IPS DF 4.7 (cell line): Measurements from ENCODE around the gene RERG.

Experiments
- DNase-seq: peaks from one replicate; pipeline ENCODE4 v3.0.0-alpha.2; 2013; ENCODE audit warnings: low spot score; ENCODE audit errors: extremely low read depth

RERG gene

GRCh38 chr12:15192720-15193119 lies 28.5 kb downstream of the RERG start:
- no peak for DNase-seq

DNA sequence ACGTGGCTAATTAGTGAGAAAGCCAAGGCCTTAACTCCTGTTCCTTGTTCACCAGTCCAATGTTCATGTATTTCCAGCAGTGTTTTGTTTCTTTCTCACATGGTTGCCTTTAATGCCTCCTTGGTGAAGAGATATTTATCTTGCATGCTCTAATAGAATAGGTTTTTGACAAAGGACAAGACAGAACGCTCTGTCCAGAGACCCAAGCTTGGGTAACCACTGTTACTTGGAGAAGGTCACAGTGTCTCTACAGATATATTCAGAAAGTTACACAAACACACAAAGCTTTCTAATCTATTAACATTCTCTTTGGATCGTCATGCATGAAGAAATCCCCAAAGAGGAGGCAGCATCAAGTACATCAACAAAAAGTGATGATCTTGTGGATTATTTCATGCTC lies 33.1 kb downstream of the RERG start:
- no peak for DNase-seq

DNA sequence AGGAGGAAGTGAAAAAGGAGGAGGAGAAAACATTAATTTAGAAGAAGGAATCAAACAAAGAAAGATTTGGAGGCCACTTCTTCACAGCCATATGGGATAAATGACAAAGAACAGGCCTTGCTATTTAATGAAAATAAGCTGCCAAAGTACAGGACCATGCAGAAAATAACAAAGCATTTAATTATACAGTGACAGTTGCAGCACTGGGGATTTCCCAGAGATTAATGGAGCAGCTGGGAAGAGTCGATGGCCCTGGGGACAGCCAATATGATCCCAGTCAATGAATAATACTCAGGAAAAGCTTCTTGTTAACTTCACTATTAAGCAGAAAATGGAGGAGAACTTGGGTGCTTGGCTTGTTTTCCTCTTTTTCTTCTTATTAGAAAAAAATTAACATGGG lies 34.6 kb downstream of the RERG start:
- no peak for DNase-seq

GRCh38 chr12:15184484-15184883 lies 36.7 kb downstream of the RERG start:
- DNase-seq: no peak

GRCh38 chr12:15183821-15184220 lies 37.4 kb downstream of the RERG start:
- DNase-seq: no peak

- DNase-seq: no peak
Observed at GRCh38 chr12:15181017-15181683, 40.1 kb downstream of the RERG start.

DNA sequence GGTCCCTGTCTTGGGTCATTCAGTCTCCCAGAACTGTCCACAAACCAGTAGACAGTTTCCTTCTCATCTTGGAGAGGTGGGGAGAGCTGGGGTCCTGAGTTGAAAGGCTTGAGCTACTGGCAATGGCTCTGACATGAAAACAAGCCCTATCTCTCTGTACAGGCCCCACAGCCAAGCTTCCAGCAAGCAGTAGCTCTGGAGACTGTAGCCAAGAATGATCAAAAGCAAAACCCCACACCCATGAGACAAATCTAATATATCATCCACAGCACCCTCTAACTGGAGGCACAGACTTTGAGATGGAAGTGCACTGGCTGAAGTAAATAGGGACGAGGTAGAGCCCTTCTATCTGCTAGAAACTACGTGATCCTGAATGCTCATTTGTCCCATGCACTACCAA lies 40.9 kb downstream of the RERG start:
- DNase-seq: no peak

- DNase-seq: no peak
Observed at GRCh38 chr12:15179672-15180071, 41.5 kb downstream of the RERG start.

- DNase-seq: no peak
Observed at GRCh38 chr12:15173142-15173541, 48.1 kb downstream of the RERG start.

- no peak for DNase-seq
Observed at GRCh38 chr12:15172060-15172822, 49.0 kb downstream of the RERG start.

- DNase-seq: no peak
Observed at GRCh38 chr12:15171012-15171655, 50.1 kb downstream of the RERG start.

GRCh38 chr12:15168026-15168678 lies 53.1 kb downstream of the RERG start:
- DNase-seq: no peak

GRCh38 chr12:15165012-15165659 lies 56.1 kb downstream of the RERG start:
- no peak for DNase-seq

DNA sequence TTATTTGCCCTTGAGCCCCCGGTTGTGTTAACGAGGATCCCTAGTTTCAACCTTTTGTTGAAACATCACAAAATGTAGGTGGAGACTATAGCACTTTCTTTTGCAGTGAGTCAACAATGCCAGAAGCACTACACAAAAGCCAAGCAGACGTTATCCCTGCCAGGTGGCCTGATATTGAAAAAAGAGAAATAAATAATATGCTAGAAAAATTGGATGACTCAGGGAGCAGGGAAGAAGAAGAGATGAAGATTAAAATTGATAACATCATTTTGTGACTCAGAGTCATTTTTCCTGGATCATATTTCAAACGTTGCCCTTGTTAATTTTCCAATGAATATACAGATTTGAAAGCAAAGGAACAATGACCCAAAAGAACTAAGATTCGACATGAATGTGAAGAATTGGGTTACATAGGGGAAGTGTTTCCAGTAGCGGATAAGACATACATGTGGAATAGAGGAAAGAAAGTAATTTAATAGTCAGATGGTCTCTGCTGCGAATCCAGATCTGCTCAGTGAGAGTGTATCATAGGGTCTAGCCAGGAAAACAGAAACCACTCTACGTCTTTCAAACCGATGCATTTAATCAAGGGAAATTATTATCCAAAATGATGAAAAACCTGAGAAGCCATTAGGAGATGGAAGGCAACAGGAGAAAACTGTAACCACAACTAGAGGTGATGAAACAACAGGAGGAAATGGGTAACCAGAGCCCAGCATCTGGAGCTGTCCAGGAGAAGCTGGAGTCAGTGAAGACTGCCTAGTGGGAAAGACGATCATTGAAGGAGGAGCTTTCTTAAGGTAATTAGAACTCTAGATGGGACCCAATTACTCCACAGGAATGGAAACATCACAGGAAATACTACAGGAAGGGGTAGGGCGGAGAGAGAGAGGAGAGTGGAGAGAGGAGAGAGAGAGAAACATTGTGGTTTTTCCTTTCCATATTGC lies 57.9 kb downstream of the RERG start:
- no peak for DNase-seq

GRCh38 chr12:15158083-15158482 lies 63.1 kb downstream of the RERG start:
- no peak for DNase-seq

DNA sequence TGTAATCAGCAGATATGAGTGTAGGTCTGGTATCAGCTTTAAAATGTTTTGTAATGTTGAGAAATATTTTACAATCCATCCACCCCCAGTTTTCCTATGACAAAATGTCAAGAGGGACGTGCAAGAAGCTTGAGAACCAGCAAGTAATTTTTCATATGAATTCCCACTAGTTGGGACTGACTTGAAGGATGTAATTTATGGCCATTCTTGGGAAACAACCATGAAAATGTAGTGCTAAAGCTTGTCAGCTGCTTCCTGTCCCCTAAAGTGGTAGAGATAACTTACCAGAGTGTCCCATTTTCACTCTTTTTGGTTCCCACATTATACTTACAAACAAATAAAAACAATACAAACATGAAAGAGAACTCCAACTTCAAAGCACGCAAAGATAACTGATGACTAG lies 63.9 kb downstream of the RERG start:
- no peak for DNase-seq

DNA sequence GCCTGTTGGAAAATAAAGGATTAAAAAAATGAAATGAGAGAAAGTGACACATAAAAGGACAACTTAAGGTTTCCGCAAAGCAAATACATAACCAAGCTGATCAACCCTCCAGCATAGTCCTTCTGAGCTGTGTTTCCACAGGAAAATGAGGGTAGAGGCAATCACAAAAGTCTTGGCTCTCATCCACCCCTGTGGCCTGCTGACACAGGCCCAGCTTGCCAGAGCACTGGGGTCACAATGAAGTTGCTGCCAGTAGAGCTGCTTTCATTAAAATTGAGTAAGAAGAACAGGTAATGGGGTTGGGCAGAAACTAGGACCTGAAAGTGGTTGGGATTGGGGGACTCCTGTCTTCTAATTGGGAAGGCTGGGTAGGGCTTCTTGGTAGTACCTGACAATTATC lies 65.9 kb downstream of the RERG start:
- no peak for DNase-seq

- no peak for DNase-seq
Observed at GRCh38 chr12:15154103-15154502, 67.1 kb downstream of the RERG start.

DNA sequence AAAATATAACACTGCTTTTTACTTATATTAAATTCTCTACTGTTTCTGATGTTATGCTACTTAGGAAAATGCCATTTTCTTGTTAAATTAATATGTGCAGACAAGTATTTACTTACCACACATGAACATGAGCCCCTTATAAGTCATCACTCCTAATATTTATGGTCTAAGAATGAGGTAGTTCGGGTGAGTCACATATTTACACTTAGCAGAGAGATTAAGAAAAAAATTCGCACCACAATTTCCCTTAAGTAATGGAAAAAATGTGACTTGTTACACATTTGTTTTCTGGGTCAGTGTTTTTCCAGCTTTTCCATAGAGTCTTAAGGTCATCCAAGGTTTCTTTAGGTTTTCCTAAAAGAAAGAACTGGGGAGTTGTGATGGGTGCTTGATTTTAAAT lies 68.3 kb downstream of the RERG start:
- DNase-seq: no peak

- no peak for DNase-seq
Observed at GRCh38 chr12:15152456-15152855, 68.8 kb downstream of the RERG start.
